Ectodermal cell (in vitro differentiated cells): ENCODE measurements around the gene MGAT2.
"Not testable (repeated sequence)": the region's sequence is repeated elsewhere in the genome, so short reads cannot be mapped to it uniquely, and the experiment has no call there.

Source experiments
- H3K27ac ChIP-seq: 2 replicates; pipeline ENCODE4 v1.7.0; 2013; ENCODE audit warnings: mild to moderate bottlenecking, low read depth, low read length; ENCODE audit not compliant: insufficient read depth, poor library complexity, severe bottlenecking
- H3K27me3 ChIP-seq: 2 replicates; pipeline ENCODE4 v1.7.0; 2013; ENCODE audit warnings: mild to moderate bottlenecking, low read length; ENCODE audit not compliant: insufficient read depth, control insufficient read depth, poor library complexity, severe bottlenecking
- H3K36me3 ChIP-seq: one replicate; pipeline ENCODE4 v1.7.0; 2013; ENCODE audit warnings: low read length; ENCODE audit not compliant: control insufficient read depth, insufficient read depth
- H3K4me1 ChIP-seq: one replicate; pipeline ENCODE4 v1.7.0; 2013; ENCODE audit warnings: low read length; ENCODE audit not compliant: control insufficient read depth, insufficient read depth
- H3K4me3 ChIP-seq: 2 replicates; pipeline ENCODE4 v1.7.0; 2013; ENCODE audit warnings: low read depth, low read length, control low read depth; ENCODE audit not compliant: insufficient read depth
- H3K9me3 ChIP-seq: 2 replicates; pipeline ENCODE4 v1.7.0; 2013; ENCODE audit warnings: mild to moderate bottlenecking, low read length, moderate library complexity; ENCODE audit not compliant: control insufficient read depth
- WGBS, 2 experiments: methylation state at CpG; one replicate each; pipeline ENCODE4 v1.1.7; 2013; ENCODE audit warnings: missing lambda C conversion rate in 2 of 2; 5-methylcytosine and 5-hydroxymethylcytosine counted together

Gene MGAT2

GRCh38 chr14:49612671-49613070 is 7.9 kb upstream of the MGAT2 start:
- WGBS, 2 experiments = 95 to 96% methylated on average over 8 of the region's 8 CpGs
- H3K36me3 ChIP-seq = peaks cover 11% of the 10 kb centered on the region

GRCh38 chr14:49614196-49614595 is 6.4 kb upstream of the MGAT2 start:
- no peaks in the 10 kb centered on the region for H3K4me1 ChIP-seq
- no peaks in the 10 kb centered on the region for H3K9me3 ChIP-seq
- H3K27ac ChIP-seq = no peak overlapping the region
- no peak overlapping the region for H3K4me3 ChIP-seq
- H3K27me3 ChIP-seq = no peaks in the 10 kb centered on the region
- WGBS, 2 experiments = 94 to 100% methylated on average over 2 of the region's 2 CpGs
- H3K36me3 ChIP-seq = peaks cover 12% of the 10 kb centered on the region

More at GRCh38 chr14:49612671-49613070, 7.9 kb upstream of the MGAT2 start:
- Histone ChIP-seq H3K4me3 (no peak overlapping the region), H3K27me3 (no peaks in the 10 kb centered on the region), H3K27ac (no peak overlapping the region), H3K9me3 (no peaks in the 10 kb centered on the region), H3K4me1 (no peaks in the 10 kb centered on the region)

- Histone ChIP-seq H3K27ac (no peak overlapping the region), H3K27me3 (no peaks in the 10 kb centered on the region)
- WGBS, 2 experiments = 92 to 94% methylated on average over 6 of the region's 6 CpGs
Observed at GRCh38 chr14:49615776-49616175, 4.8 kb upstream of the MGAT2 start.

GRCh38 chr14:49617852-49618519 is 2.6 kb upstream of the MGAT2 start:
- H3K27ac ChIP-seq = no peak overlapping the region
- peaks cover 9% of the 10 kb centered on the region for H3K4me1 ChIP-seq
- 96% methylated on average over 6 of the region's 6 CpGs for WGBS, 2 experiments
- H3K36me3 ChIP-seq = peaks cover 12% of the 10 kb centered on the region
- no peak overlapping the region for H3K4me3 ChIP-seq
- H3K27me3 ChIP-seq = no peaks in the 10 kb centered on the region
- no peaks in the 10 kb centered on the region for H3K9me3 ChIP-seq

More at GRCh38 chr14:49615776-49616175, 4.8 kb upstream of the MGAT2 start:
- H3K9me3 ChIP-seq = no peaks in the 10 kb centered on the region
- peaks cover 12% of the 10 kb centered on the region for H3K36me3 ChIP-seq
- H3K4me3 ChIP-seq = no peak overlapping the region
- no peaks in the 10 kb centered on the region for H3K4me1 ChIP-seq

GRCh38 chr14:49619273-49619672 is 1.3 kb upstream of the MGAT2 start:
- H3K4me1 ChIP-seq, H3K27me3 ChIP-seq, H3K9me3 ChIP-seq, H3K27ac ChIP-seq: not testable (repeated sequence)
- H3K4me3 ChIP-seq = peak overlapping the region; percentile 93
- peaks cover 12% of the 10 kb centered on the region for H3K36me3 ChIP-seq
- 70 to 79% methylated on average over 19 of the region's 19 CpGs for whole genome bisulfite sequencing, 2 experiments

- peaks cover 12% of the 10 kb centered on the region for H3K36me3 ChIP-seq
- H3K27me3 ChIP-seq = no peaks in the 10 kb centered on the region
- no peaks in the 10 kb centered on the region for H3K9me3 ChIP-seq
- WGBS, 2 experiments = 1% methylated on average over 11 of the region's 11 CpGs
- peak overlapping the region; percentile 93 for H3K4me3 ChIP-seq
- peaks cover 9% of the 10 kb centered on the region for H3K4me1 ChIP-seq
- peak overlapping the region; percentile 93 for H3K27ac ChIP-seq
Observed at GRCh38 chr14:49619730-49620129, 869 bp upstream of the MGAT2 start.

GRCh38 chr14:49621114-49621881 is 699 bp downstream of the MGAT2 start:
- 4% methylated on average over 65 of the region's 65 CpGs for WGBS, 2 experiments
- Histone ChIP-seq H3K27ac (no peak overlapping the region), H3K4me1 (peaks cover 9% of the 10 kb centered on the region), H3K9me3 (no peaks in the 10 kb centered on the region), H3K36me3 (peaks cover 12% of the 10 kb centered on the region), H3K4me3 (peak overlapping the region; percentile 93), H3K27me3 (no peaks in the 10 kb centered on the region)

GRCh38 chr14:49622022-49622607 is 1.5 kb downstream of the MGAT2 start:
- peaks cover 10% of the 10 kb centered on the region for H3K36me3 ChIP-seq
- 69 to 83% methylated on average over 3 of the region's 3 CpGs for WGBS, 2 experiments
- no peaks in the 10 kb centered on the region for H3K27me3 ChIP-seq
- no peak overlapping the region for H3K27ac ChIP-seq
- H3K4me1 ChIP-seq = peaks cover 9% of the 10 kb centered on the region
- peak overlapping the region; percentile 93 for H3K4me3 ChIP-seq
- no peaks in the 10 kb centered on the region for H3K9me3 ChIP-seq

- Histone ChIP-seq H3K27me3 (no peaks in the 10 kb centered on the region), H3K9me3 (no peaks in the 10 kb centered on the region), H3K36me3 (peaks cover 7% of the 10 kb centered on the region), H3K4me1 (peaks cover 9% of the 10 kb centered on the region), H3K4me3 (no peak overlapping the region), H3K27ac (no peak overlapping the region)
- 94 to 95% methylated on average over 2 to 3 of the region's 3 CpGs for WGBS, 2 experiments
Observed at GRCh38 chr14:49623387-49623786, 2.8 kb downstream of the MGAT2 start.
